A172 (cell line): ENCODE results near the gene BID. TPM values are rescaled to one million over a fixed set of nuclear protein-coding genes. Genes with fewer than 3 reads are reported as not detected.
"Not testable (repeated sequence)": the region's sequence is repeated elsewhere in the genome, so short reads cannot be mapped to it uniquely, and the experiment has no call there.

Experiments
- DNase-seq: peaks from one replicate; pipeline ENCODE4 v3.0.0-alpha.2; 2015; ENCODE audit warnings: low spot score
- total RNA-seq: library from RNA; depleted of rRNA; stranded (reverse); fragments of >200 nt; shearing (Covaris generic); gene quantifications from 2 replicates; pipeline ENCODE4 v1.2.3, GENCODE V29; 2014; rRNA removed

The BID gene
- total RNA-seq, 1 experiment from 2014 or later, result 72.4 TPM

DNA sequence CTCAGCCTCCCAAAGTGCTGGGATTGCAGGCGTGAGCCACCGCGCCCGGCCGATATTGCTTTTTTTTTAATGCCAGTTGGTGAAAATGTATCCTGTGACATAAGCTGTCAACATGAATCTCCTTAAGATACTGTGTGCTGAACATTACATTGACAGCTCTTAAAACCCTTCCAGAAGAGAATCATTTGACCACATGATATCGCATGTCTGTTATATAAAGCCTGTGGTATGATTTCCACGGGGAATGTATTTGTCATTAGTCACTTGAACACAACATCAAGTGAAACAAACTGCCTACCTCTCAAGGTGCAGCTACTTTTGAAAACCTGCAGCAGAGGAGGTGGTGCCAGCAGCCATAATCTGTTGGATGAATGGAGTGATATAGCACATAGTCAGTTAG is 68.7 kb downstream of the BID start:
- no peak for DNase-seq

DNA sequence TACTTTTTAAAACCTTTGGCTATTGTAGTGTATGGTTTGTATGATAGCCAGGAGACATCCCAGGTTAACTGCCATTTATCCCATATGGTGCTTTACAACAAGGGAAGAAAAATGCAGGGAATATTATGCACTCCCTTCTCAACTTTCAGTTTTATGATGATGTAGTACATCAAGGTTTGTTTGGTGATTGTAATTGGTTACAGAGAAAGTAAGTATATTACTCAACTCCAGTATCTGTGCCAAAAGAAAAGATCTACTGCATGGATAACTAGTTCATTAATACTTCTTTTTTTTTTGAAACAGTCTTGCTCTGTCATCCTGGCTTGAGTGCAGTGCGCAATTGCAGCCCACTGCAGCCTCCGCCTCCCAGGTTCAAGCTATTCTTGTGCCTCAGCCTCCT is 70.5 kb downstream of the BID start:
- no peak for DNase-seq

DNA sequence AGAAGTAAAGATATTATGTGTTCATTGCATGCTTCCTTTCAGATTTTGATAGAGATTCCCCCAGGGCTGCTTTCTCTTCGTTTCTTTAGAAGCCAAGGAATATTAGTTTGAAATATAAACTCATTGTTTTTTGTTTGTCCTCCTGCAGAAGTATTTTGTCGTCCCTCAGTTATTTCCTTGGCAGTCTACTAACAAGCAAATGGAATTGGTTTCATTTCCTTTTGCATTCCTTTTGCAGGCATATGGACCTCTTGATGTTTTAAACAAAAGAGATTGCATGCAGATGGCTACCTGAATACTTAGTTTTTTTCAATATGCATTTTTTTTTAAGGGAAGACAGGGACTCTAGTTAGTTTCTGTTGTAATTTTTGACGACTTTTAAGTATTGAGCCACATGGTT is 73.5 kb downstream of the BID start:
- DNase-seq, result no peak

DNA sequence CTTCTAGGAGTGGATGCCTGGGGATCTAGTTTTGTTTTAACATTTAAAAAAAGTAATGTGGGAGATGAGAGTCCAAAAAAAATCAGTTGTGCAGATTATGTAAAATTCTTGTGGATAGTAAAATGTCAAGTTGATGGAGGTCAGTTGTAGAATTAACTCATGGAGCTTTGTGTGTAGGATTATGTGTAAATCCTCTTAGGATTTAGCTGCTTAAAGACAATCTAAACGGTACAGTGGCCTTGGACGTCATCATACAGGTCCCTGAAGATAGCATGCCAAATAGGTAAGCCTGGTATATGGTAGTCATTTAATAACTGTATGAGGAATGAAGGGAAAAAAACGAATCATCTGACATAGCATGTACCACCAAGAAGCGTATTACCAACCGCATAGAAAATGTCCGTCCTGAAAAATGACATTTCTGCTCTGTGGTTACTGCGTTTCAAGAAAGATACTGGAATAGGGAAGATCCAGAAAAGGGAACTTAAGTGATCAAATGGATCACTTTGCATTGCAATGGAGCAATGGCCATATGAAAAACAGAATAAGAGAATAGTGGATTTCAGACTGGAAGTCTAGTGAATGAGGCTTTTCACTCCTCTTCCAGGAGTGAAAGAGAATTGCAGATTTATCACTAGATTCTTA is 74.5 kb downstream of the BID start:
- DNase-seq, result no peak

DNA sequence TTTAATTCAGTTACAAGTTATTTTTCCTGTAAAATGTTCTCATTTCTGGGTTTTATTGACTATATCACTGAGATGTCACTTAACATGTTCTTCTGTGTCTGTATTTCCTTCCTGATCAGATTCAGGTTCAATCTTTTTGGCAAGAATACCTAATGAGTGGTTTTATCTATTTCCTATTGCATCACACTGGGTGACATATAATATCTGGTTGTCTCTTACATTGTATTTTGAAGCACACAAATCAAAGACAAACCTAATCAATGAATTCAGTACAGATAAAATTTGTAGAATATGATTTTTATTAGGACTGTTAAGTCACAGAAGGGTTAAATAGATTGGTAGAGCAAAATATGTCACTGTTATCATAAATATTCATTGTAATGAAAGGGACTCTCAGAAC is 75.3 kb downstream of the BID start:
- DNase-seq, result no peak

DNA sequence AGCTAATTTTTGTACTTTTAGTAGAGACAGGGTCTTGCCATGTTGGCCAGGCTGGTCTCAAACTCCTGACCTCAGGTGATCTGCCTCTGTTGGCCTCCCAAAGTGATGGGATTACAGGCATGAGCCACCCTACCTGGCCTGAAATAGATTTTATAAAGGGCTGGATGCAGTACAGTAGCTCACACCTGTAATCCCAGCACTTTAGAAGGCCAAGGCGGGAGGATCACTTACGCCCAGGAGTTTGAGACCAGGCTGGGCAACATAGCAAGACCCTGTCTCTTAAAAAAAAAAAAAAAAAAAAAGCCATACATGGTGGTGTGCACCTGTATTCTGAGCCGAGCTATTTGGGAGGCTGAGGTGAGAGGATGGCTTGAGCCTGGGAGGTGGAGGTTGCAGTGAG is 76.0 kb downstream of the BID start:
- DNase-seq, result not testable (repeated sequence)

DNA sequence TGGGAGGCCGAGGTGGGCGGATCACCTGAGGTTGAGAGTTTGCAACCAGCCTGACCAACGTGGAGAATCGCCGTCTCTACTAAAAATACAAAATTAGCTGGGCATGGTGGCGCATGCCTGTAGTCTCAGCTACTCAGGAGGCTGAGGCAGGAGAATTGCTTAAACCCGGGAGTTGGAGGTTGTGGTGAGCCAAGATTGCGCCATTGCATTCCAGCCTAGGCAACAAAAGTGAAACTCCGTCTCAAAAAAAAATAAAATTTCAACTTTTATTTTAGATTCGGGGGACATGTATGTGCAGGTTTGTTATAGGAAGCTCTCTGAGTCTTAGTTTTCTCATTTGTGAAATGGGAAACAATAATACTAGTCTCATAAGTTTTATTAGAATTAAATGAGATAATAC is 77.1 kb downstream of the BID start:
- DNase-seq, result not testable (repeated sequence)

DNA sequence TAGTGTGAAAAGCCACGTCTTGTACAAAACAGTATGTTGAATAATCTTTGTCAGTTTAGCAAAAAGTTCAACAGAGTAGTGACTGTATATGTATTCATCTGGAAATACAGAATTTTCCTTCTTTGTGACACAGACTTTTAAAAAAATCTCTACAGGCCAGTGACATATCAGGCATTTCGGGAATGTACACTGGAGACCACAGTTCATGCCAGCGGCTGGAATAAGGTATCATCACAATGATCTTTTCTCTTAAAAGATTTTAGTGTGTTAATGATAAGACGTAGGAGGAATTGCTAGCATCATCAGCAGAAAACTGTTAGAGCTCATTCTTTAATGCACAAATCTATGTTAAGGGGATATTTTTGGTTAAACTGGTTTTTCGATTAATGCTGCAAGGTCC is 78.3 kb downstream of the BID start:
- no peak for DNase-seq

DNA sequence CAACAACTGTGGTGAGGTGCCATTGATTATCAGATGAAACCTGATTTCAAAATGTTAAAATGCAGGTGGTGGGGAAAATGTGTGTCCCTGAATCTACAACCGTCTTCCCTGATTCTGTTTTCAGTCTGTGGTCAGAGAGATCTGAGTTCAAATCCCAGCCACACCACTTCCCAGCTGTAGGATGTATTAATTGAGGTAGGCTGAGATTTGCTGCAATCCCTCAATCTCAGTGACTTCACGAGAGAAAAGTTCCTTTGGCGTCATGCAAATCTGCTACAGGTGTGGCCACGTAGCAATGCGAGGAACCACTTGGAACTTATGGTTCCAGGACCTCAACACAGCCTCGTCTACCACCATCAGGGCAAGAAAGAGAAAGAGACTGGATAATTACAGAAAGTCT is 79.5 kb downstream of the BID start:
- no peak for DNase-seq

DNA sequence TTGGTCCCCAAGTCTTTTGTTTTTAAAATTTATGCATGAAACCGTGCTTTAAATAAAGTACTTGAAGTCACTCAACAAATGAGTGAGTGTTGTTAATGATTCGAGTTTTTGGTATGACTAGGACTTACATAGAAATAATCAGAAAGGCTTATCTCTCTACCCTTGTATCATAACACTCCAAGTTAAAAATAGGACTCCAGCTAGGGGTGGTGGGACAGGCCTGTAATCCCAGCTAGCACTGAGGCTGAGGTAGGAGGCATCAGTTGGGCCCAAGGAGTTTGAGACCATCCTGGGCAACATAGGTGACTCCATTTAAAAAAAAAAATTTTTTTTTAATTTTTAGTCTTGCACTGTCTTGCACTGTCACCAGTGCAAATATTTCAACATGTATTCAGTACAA is 80.1 kb downstream of the BID start:
- DNase-seq, result no peak

DNA sequence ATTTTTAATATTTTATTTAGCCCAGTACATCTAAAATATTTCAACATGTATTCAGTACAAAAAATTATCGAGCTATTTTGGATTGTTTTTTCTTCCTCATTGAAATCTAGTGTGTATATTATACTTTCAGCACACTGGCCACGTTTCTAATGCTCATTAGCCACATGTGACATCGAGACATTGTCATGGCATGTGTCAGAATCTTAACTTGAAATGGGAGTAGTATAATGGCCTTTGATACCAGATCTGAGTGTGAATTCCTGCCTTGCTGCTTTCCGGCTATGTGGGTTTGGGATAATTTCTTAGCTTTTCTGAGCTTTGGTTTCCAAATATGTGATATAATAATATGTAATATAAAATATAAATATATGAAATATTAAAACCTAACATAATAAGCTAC is 81.4 kb downstream of the BID start:
- DNase-seq, result no peak

DNA sequence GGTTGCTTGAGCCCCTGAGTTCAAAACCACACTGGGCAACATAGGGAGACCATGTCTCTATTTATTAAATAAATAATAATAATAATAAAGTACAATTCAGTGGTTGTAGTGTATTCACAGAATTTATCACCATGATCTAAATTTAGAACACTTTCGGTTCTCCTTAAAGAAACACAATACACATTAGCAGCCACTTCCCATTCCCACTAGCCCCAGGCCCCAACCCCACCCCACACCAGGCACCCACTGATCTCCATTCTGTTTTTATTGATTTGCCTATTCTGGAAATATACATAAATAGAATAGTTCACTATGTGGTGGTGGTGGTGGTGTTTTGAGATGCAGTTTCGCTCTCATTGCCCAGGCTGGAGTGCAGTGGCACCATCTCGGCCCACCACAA is 90.0 kb downstream of the BID start:
- no peak for DNase-seq

Other genes starting within 250 kb of the BID start
- 0.09 TPM in 1 of 2 replicates, not detected in the other for gene SLC25A18, start 211.0 kb downstream of the BID start, total RNA-seq
- 183 and 220 TPM in 2 replicates for gene ATP6V1E1, start 145.7 kb downstream of the BID start, total RNA-seq
- gene BCL2L13, start 135.7 kb downstream of the BID start, total RNA-seq, result 47.5 and 58.9 TPM in 2 replicates